ENCODE measurements around the gene TDG.
"Not testable (repeated sequence)": the region's sequence is repeated elsewhere in the genome, so short reads cannot be mapped to it uniquely, and the experiment has no call there.

The TDG gene

DNA sequence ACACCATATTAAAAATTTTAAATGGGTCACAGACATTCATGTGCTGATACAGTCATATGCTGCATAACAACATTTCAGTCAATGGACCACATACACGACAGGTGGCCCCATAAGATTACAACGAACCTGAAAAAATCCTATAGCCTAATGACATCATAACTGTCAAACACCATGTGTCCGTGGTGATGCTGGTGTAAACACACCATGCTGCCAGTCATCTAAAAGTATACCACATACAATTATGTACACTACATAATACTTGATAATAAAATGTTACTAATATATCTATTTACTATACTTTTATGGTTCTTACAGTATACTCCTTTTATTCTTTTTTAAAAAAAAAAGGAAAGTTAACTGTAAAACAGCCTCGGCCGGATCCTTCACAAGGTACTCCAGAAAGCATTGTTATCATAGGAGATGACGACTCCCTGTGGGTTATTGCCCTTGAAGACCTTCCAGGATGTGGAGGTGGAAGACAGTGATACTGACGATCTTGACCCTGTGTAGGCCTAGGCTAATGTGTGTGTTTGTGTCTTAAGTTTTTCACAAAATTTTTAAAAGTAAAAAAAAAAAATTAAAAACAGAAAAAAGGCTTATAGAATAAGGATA is 5.0 kb upstream of the TDG start:
- no peak for DNase-seq (ENCODE audit: low read depth)

DNA sequence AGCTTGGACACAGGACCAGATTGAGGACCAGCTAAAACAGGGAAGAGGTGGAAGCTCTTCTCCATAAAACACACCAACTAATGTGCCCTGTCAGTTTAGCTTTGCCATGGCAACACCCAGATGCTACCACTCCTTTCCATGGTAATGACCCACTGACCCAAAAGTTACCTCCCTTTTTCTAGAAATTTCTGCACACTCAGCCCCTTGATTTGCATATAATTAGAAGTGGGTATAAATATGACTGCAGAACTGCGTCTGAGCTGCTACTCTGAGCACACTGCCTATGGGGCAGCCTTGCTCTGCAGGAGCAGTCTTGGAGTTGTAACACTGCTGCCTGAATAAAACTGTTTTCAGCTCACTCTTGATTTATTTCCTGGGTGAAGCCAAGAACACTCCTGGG is 3.2 kb upstream of the TDG start:
- no peak for DNase-seq (ENCODE audit: low read depth)

- no peak for DNase-seq (ENCODE audit: low read depth)
These were observed 867 bp upstream of the TDG start for GRCh38 chr12:103964805-103965204.

DNA sequence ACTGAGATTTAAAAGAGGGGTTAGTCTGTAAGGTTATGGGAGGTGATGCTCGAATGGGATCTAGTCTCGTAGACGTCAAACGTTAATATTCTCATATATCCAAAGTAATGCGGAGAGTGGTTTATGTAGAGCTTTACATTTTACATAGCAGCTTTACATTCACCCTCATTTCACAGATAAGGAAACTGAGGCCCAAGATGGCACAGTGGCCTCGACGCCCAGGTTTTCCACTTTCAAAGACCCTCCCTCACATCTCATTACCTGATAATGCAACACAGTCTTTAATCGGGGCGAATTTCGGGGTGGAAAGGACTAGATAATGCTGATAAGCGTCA is 450 bp upstream of the TDG start:
- no peak for DNase-seq (ENCODE audit: low read depth)

- DNase-seq (ENCODE audit: low read depth): no peak
These were observed 1.1 kb downstream of the TDG start for GRCh38 chr12:103966736-103967135.

DNA sequence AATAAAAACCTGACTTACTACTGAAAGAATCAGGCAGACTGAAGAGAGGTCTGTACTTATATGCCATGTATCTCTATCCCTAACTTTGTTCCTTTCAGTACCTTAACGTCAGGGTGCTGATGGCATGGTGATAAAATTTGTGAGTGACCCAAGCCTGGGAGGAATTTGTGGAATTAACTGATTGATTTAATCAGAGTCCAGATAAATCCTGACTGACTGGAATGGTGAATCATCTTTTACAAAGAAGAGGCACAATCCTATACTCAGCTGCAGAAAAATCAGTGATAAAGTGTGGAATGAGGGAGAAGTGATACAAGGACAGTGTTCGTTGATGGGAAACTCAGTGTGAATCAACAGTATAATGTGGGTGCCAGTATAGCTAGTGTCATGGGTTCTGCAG is 3.7 kb downstream of the TDG start:
- no peak for DNase-seq (ENCODE audit: low read depth)

- DNase-seq (ENCODE audit: low read depth): no peak
These were observed 8.2 kb downstream of the TDG start for GRCh38 chr12:103973909-103974308.

- no peak for DNase-seq (ENCODE audit: low read depth)
These were observed 9.7 kb downstream of the TDG start for GRCh38 chr12:103975368-103975767.

- DNase-seq (ENCODE audit: low read depth): no peak
These were observed 12.8 kb downstream of the TDG start for GRCh38 chr12:103978384-103978982.

DNA sequence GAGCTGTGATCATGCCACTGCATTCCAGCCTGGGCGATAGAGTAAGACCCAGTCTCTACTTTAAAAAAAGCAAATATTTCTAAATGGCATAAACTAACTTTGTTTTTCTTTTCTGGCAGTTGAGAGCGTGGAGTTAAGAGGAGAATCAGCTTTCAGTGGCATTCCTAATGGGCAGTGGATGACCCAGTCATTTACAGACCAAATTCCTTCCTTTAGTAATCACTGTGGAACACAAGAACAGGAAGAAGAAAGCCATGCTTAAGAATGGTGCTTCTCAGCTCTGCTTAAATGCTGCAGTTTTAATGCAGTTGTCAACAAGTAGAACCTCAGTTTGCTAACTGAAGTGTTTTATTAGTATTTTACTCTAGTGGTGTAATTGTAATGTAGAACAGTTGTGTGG is 21.2 kb downstream of the TDG start:
- no peak for DNase-seq (ENCODE audit: low read depth)

GRCh38 chr12:103994235-103994634 is 28.6 kb downstream of the TDG start:
- no peak for DNase-seq (ENCODE audit: low read depth)

DNA sequence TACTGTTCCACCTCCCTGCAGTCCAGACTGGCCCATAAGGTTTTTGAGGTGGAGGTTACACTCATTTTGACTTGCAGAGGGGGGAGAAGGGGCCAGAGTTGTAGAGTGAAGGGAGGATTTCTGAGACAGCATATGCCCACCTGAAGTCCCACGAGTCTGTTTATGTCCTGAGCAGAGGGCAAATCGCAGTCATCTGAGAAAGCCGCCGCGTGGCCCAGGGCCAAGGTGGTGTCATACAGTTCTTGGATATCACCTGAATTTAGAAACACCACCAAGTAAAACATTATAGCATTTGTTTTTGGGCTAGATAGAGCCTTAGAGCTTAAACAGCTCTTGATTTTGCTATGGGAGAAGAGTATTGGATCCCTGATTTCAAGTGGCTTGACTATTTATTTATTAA is 30.9 kb downstream of the TDG start:
- no peak for DNase-seq (ENCODE audit: low read depth)

- DNase-seq (ENCODE audit: low read depth): no peak
These were observed 31.7 kb downstream of the TDG start for GRCh38 chr12:103997286-103997900.

DNA sequence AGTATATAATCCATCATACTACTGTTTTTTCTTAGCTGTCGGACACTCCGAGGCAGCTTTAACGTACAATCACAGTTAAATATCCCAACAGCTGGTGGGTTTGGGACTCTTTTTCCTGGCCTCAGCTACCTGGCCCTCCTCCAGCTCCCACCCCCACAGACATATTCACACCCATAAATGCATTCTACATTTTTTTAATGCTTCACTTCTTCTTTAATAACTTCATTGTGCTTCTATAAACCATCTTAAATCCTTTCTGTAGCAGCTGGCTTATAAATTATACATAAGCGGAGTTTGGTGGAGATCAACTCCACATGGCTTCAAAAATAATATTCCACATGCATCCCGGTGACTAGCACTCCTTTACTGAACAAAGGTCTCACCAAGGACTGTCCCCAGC is 33.3 kb downstream of the TDG start:
- DNase-seq (ENCODE audit: low read depth): no peak

- DNase-seq (ENCODE audit: low read depth): no peak
These were observed 35.2 kb downstream of the TDG start for GRCh38 chr12:104000807-104001434.

- no peak for DNase-seq (ENCODE audit: low read depth)
These were observed 37.0 kb downstream of the TDG start for GRCh38 chr12:104002686-104003085.

- DNase-seq (ENCODE audit: low read depth): no peak
These were observed 37.9 kb downstream of the TDG start for GRCh38 chr12:104003596-104003995.

- peak; percentile 18 for DNase-seq (ENCODE audit: low read depth)
These were observed 41.3 kb downstream of the TDG start for GRCh38 chr12:104006929-104007328.

GRCh38 chr12:104010121-104010520 is 44.4 kb downstream of the TDG start:
- DNase-seq (ENCODE audit: low read depth): no peak

GRCh38 chr12:104010606-104011169 is 45.0 kb downstream of the TDG start:
- DNase-seq (ENCODE audit: low read depth): no peak

DNA sequence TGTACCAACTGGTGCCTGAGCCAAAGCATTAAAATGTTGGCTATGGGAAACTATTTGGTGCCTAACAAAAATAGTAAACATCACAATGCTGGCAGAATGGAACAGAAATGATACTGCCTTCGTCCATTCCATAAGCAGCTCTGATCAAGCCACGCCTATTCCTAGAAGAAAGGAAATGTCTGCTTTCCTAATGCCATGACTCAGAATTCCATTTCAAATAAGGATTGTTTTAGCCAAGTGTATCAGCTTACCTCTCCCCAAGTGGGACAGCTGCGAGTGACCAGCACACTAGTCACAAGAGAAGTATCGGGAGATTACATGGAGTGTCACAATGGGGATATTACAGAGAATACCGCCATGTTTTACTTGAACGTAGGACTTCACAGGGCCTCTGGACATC is 45.6 kb downstream of the TDG start:
- DNase-seq (ENCODE audit: low read depth): peak; percentile 72

GRCh38 chr12:104012331-104012730 is 46.7 kb downstream of the TDG start:
- DNase-seq (ENCODE audit: low read depth): no peak

DNA sequence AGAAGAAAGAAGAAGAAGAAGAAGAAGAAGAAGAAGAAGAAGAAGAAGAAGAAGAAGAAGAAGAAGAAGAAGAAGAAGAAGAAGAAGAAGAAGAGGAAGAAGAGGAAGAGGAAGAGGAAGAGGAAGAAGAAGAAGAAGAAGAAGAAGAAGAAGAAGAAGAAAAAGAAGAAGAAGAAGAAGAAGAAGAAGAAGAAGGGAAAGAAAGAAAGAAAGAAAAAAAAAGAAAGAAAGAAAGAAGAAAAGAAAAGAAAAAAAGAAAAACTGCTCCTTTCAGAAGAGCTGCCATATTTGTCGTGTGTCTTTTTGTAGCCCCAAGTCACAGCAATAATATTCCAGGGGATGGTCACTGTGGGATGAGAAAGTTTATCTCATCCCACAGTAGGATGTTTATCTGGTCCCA is 56.2 kb downstream of the TDG start:
- not testable (repeated sequence) for DNase-seq (ENCODE audit: low read depth)

All from fibroblast of the conjunctiva (primary cell).